C4-2B (cell line): ENCODE results near the gene TEKT1.

Experiments
- CTCF ChIP-seq: fragments of 450-650 bp; conservative IDR thresholded peaks from 2 replicates; pipeline ENCODE4 v1.5.1; 2017; ENCODE audit warnings: mild to moderate bottlenecking
- ZFX ChIP-seq: fragments of 450-650 bp; IDR thresholded peaks from 2 replicates; pipeline ENCODE4 v1.6.1; 2017

- no peak for TF ChIP-seq CTCF
- TF ChIP-seq ZFX: no peak
Observed at GRCh38 chr17:6755731-6756184, 75.8 kb downstream of the TEKT1 start, which contains the start of gene XAF1.
